Measurements from ENCODE around the gene JAKMIP1.

JAKMIP1 gene

GRCh38 chr4:6044276-6044675 lies 156.1 kb downstream of the JAKMIP1 start:
- no peak for DNase-seq (ENCODE audit: low read depth)
- H3K4me3 ChIP-seq (ENCODE audit: low read depth, low read length) = no peak overlapping the region
- TF ChIP-seq CTCF (conservative IDR thresholded peaks at IDR 0.05; ENCODE audit: low read depth, low read length) = no peak

GRCh38 chr4:6043843-6044242 lies 156.5 kb downstream of the JAKMIP1 start:
- no peak for DNase-seq (ENCODE audit: low read depth)
- TF ChIP-seq CTCF (conservative IDR thresholded peaks at IDR 0.05; ENCODE audit: low read depth, low read length) = no peak
- H3K4me3 ChIP-seq (ENCODE audit: low read depth, low read length) = no peak overlapping the region

- no peak for TF ChIP-seq CTCF (conservative IDR thresholded peaks at IDR 0.05; ENCODE audit: low read depth, low read length)
- no peak for DNase-seq (ENCODE audit: low read depth)
- H3K4me3 ChIP-seq (ENCODE audit: low read depth, low read length) = no peak overlapping the region
Measured at GRCh38 chr4:6043188-6043587, 157.2 kb downstream of the JAKMIP1 start.

GRCh38 chr4:6042293-6043063 lies 157.9 kb downstream of the JAKMIP1 start:
- TF ChIP-seq CTCF (conservative IDR thresholded peaks at IDR 0.05; ENCODE audit: low read depth, low read length) = no peak
- H3K4me3 ChIP-seq (ENCODE audit: low read depth, low read length) = no peak overlapping the region
- DNase-seq (ENCODE audit: low read depth) = no peak

GRCh38 chr4:6041800-6042199 lies 158.5 kb downstream of the JAKMIP1 start:
- DNase-seq (ENCODE audit: low read depth) = no peak
- no peak for TF ChIP-seq CTCF (conservative IDR thresholded peaks at IDR 0.05; ENCODE audit: low read depth, low read length)
- H3K4me3 ChIP-seq (ENCODE audit: low read depth, low read length) = no peak overlapping the region

GRCh38 chr4:6038711-6039110 lies 161.6 kb downstream of the JAKMIP1 start:
- H3K4me3 ChIP-seq (ENCODE audit: low read depth, low read length) = no peak overlapping the region
- DNase-seq (ENCODE audit: low read depth) = no peak
- no peak for TF ChIP-seq CTCF (conservative IDR thresholded peaks at IDR 0.05; ENCODE audit: low read depth, low read length)

GRCh38 chr4:6035786-6036185 lies 164.6 kb downstream of the JAKMIP1 start:
- H3K4me3 ChIP-seq (ENCODE audit: low read depth, low read length) = no peak overlapping the region
- DNase-seq (ENCODE audit: low read depth) = no peak
- TF ChIP-seq CTCF (conservative IDR thresholded peaks at IDR 0.05; ENCODE audit: low read depth, low read length) = no peak

Measured in choroid plexus epithelial cell (primary cell).